ENCODE results near the gene MSX1.

MSX1 gene

DNA sequence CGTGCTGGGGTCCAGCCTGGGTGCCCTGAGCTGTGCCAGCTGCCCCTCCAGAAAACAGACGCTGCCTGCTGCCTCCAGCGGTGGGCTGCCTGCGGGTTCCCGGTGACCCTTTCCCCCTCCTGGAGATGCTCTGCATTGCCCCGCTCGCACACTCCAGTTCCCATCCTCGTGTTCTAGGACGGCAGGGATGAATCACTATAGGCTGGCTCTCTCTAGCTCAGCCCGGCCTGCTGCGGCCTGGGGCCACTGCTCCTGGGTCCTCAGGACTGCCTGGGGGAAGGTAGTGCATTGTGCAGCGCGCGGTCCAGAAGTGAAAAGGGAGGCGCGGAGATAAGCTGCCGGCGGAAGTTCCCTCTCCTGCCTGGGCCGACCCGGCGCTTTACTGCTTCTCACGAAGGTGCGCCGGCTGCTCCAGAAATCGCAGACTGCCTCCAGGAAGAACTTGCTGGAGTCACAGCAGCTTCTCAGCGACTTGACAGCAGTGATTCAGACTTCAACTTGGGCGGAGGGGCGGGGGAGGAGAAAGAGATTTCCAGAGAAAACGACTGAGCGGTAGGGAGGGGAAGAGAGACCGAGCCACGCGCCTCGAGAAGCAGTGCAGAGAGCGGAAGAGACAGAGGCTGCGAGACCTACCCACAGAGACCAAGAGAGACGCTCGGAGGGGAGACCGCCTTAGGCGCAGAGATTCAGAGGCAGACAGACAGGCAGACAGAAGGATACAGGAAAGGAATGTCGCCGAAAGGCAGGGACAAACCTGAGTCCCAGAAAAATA is 6.7 kb upstream of the MSX1 start:
- TF ChIP-seq, protein P1, sequence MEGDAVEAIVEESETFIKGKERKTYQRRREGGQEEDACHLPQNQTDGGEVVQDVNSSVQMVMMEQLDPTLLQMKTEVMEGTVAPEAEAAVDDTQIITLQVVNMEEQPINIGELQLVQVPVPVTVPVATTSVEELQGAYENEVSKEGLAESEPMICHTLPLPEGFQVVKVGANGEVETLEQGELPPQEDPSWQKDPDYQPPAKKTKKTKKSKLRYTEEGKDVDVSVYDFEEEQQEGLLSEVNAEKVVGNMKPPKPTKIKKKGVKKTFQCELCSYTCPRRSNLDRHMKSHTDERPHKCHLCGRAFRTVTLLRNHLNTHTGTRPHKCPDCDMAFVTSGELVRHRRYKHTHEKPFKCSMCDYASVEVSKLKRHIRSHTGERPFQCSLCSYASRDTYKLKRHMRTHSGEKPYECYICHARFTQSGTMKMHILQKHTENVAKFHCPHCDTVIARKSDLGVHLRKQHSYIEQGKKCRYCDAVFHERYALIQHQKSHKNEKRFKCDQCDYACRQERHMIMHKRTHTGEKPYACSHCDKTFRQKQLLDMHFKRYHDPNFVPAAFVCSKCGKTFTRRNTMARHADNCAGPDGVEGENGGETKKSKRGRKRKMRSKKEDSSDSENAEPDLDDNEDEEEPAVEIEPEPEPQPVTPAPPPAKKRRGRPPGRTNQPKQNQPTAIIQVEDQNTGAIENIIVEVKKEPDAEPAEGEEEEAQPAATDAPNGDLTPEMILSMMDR (IDR thresholded peaks at IDR 0.05; ENCODE audit: low read depth, low read length) = peak; percentile 23
- DNase-seq (ENCODE audit: low read depth in 2 of 2) = peak; percentile 50 to 60

DNA sequence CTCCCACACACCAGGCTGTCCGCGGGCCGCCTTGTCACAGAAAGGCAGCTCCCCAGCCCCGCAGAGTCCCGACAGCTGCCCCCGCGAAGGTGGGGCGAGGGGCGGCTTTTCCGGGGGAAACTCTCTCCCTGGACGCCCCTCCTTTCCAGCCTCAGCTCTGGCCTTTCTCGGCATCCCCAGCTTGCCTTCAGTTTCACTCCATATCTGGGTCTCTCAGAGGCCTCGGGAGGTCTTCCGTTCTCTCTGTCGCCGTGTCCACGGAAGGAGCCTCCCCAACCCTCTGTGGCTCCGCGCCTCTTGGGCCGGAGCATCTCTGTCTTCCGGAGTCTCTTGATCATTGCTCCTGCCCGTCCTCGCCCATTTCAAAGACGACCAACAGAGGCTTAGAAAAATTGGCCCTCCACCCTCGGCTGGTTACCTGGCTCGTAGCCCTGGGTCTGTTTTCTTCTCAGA is 6.1 kb upstream of the MSX1 start:
- DNase-seq (ENCODE audit: low read depth in 2 of 2) = no peak
- TF ChIP-seq, protein P1 (IDR thresholded peaks at IDR 0.05; ENCODE audit: low read depth, low read length) = no peak
- H3K4me3 ChIP-seq (replicated peaks in 1 of 2; ENCODE audit: low read depth in 2 of 2, low read length in 2 of 2) = peak overlapping the region; percentile 26 to 35

More for the DNA sequence above, 6.7 kb upstream of the MSX1 start:
- H3K4me3 ChIP-seq (replicated peaks in 1 of 2; ENCODE audit: low read depth in 2 of 2, low read length in 2 of 2) = peak overlapping the region; percentile 26 to 35

DNA sequence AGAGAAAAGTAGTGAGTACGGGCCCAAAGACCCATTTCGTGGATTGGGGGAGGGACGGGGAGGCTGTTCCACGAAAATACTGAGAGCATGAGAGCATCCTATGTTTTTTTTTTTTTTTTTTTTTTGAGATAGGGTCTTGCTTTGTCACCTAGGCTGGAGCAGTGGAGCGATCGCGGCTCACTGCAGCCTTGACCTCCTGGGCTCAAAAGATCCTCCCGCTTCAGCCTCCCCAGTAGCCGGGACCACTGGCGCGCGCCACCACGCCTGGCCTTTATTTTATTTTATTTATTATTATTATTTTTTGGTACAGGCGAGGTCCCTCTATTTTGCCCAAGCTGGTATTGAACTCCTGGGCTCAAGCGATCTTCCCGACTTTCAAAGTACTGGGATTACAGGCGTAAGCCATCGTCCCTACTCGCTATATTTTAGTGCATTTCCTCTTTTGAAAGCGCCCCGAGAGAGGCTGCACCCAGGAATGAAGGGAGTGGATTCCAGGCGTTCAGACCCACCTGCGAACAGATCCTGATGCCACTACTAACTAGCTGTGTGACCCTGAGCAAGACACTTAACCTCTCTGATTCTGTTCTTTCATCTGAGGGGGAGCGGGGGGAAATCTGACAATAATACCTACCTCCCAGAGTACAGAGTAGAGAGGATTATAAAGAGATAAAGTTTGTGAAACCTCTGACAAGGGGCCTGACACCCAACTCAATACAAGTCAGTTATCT is 5.4 kb upstream of the MSX1 start:
- DNase-seq (ENCODE audit: low read depth in 2 of 2) = no peak

DNA sequence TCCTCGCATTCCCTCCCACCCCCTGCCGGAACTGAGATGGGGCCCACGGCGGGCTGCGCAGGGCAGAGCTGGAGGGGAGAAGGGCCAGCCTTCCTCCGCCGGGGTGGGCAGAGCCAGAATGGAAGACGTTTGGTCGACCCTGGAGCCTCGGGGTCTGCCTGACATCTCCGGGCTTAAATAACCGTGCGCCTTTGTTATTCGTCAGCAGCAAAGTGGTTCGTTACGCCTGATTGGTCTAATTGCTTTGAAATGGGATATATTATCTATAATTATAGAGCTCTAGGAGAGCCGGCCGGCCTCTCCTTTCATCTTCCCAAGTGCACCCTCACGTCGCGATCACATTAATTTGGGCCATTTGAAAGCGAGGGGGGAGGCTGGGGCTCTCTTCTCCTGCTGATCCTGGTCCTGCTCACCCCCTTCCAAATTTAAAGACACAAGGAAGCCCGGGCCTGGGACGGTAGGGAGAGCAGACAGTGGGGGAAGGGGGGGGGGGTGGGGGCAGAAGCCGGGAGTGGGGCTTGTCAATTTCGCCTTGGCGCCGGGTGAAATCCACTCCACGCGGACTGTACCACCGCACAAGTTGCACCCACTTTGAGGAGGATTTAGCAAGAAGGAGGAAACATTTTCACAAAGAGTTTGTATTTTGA is 4.7 kb upstream of the MSX1 start:
- no peak overlapping the region for H3K4me3 ChIP-seq (replicated peaks in 1 of 2; ENCODE audit: low read depth in 2 of 2, low read length in 2 of 2)

More for the DNA sequence above, 5.4 kb upstream of the MSX1 start:
- no peak overlapping the region for H3K4me3 ChIP-seq (replicated peaks in 1 of 2; ENCODE audit: low read depth in 2 of 2, low read length in 2 of 2)
- TF ChIP-seq, protein P1 (IDR thresholded peaks at IDR 0.05; ENCODE audit: low read depth, low read length) = no peak

DNA sequence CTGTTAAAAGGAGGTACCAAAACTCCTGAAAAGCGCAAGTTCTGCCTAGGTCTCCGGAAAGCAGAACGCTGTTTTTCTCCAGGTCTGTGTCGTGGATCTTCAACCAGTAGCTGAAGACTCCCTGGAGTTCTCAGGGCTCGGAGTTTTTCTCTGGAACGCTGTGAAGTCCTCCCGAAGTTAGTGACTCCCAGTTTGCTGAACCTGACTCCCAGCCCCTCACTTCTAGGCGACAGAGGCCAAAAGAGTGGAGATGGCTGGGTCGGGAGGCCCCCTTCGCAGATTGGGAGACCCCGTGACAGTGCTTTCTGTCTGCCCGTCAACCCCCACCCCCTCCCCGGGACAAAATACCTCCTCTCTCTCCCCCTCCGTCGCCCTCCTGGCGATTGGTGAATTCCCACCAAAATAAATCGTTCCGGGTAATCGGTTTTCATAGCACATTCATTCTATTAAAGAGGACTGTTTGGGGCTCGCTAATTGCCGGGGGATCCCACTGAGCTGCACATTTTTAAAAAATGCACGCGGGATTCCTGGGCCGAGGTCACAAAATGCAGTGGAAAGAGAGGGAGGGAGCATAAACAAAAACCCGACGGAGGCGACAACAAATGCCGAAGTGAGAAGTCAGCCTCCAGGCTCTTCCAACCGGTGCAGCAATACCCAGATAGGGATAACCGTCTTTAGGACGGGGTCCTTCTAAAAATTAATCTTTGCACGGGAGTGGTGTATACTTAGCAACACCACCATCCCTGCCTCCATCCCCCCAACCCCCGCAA is 4.0 kb upstream of the MSX1 start:
- TF ChIP-seq, protein P1 (IDR thresholded peaks at IDR 0.05; ENCODE audit: low read depth, low read length) = no peak
- no peak for DNase-seq (ENCODE audit: low read depth in 2 of 2)
- H3K4me3 ChIP-seq (replicated peaks in 1 of 2; ENCODE audit: low read depth in 2 of 2, low read length in 2 of 2) = no peak overlapping the region

More for the DNA sequence above, 4.7 kb upstream of the MSX1 start:
- TF ChIP-seq, protein P1 (IDR thresholded peaks at IDR 0.05; ENCODE audit: low read depth, low read length) = no peak
- no peak for DNase-seq (ENCODE audit: low read depth in 2 of 2)

Data from cardiac fibroblast (primary cell).